Activated CD4-positive, alpha-beta T cell treated with anti-CD3 and anti-CD28 coated beads for 24 hours (primary cell): ENCODE results near the gene ZCRB1.

Experiments
- DNase-seq, 2 donors: peaks; one replicate each; pipeline ENCODE4 v3.0.0-alpha.2; 2020; ENCODE audit warnings: low read depth in 2 of 2

ZCRB1 gene

GRCh38 chr12:42327227-42327590, 1.3 kb upstream of the ZCRB1 start:
- DNase-seq, result no peak

GRCh38 chr12:42326541-42327226, 790 bp upstream of the ZCRB1 start:
- DNase-seq, result no peak

- no peak for DNase-seq
These were observed 605 bp downstream of the ZCRB1 start for GRCh38 chr12:42325326-42325652.

- no peak for DNase-seq
These were observed 2.0 kb downstream of the ZCRB1 start for GRCh38 chr12:42323856-42324255.

GRCh38 chr12:42322567-42322966, 3.3 kb downstream of the ZCRB1 start:
- no peak for DNase-seq

GRCh38 chr12:42320796-42321195, 5.1 kb downstream of the ZCRB1 start:
- DNase-seq, result no peak

- no peak for DNase-seq
These were observed 10.8 kb downstream of the ZCRB1 start for GRCh38 chr12:42315108-42315507.

GRCh38 chr12:42309996-42310395, 15.9 kb downstream of the ZCRB1 start:
- no peak for DNase-seq

GRCh38 chr12:42308390-42308789, 17.5 kb downstream of the ZCRB1 start:
- DNase-seq, result no peak

- no peak for DNase-seq
These were observed 19.6 kb downstream of the ZCRB1 start for GRCh38 chr12:42306297-42306696.

GRCh38 chr12:42299392-42300308, 26.2 kb downstream of the ZCRB1 start:
- DNase-seq, result peak; percentile 49 to 56

GRCh38 chr12:42298887-42299286, 27.0 kb downstream of the ZCRB1 start:
- no peak for DNase-seq

- no peak for DNase-seq
These were observed 29.3 kb downstream of the ZCRB1 start for GRCh38 chr12:42296503-42297109.

- DNase-seq, result no peak
These were observed 34.2 kb downstream of the ZCRB1 start for GRCh38 chr12:42291680-42292079.

- no peak for DNase-seq
These were observed 37.4 kb downstream of the ZCRB1 start for GRCh38 chr12:42288544-42288943.

GRCh38 chr12:42286741-42287140, 39.2 kb downstream of the ZCRB1 start:
- DNase-seq, result no peak

GRCh38 chr12:42285431-42285830, 40.5 kb downstream of the ZCRB1 start:
- no peak for DNase-seq

- no peak for DNase-seq
These were observed 41.0 kb downstream of the ZCRB1 start for GRCh38 chr12:42284876-42285275.

GRCh38 chr12:42284157-42284556, 41.7 kb downstream of the ZCRB1 start:
- no peak for DNase-seq

- DNase-seq, result no peak
These were observed 42.2 kb downstream of the ZCRB1 start for GRCh38 chr12:42283739-42284138.

- DNase-seq, result no peak
These were observed 43.6 kb downstream of the ZCRB1 start for GRCh38 chr12:42282294-42282693.

- no peak for DNase-seq
These were observed 44.0 kb downstream of the ZCRB1 start for GRCh38 chr12:42281844-42282243.

GRCh38 chr12:42281278-42281677, 44.6 kb downstream of the ZCRB1 start:
- no peak for DNase-seq
